Measurements from ENCODE around the gene FBXL15. TPM values are rescaled to one million over a fixed set of nuclear protein-coding genes. Genes with fewer than 3 reads are reported as not detected.

Gene FBXL15
- total and polyA plus RNA-seq, 2 experiments from 2014 or later: 17.7 to 23.1 TPM

DNA sequence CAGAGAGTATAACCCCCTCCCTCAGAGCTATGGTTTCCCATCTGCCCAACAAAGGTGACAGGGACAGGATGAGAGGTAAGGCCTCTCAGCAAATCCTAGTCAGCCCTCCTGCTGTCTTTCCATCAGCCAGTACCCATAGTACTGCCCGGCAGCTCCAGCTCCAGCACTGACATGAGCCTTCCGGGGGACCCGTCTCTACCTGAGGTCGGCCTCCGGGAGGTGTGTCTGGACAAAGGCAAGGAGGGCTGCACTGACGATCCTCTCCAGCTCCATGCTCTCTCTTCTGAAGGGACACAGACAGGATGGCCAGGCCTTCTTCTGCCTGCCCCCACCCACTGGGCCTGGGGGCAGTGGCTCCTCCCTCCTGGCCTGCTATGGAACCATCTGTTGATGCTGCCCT, 4.3 kb downstream of the FBXL15 start:
- no peak for DNase-seq
- TF ChIP-seq EZH2 (IDR thresholded peaks at IDR 0.05; ENCODE audit: insufficient read depth, poor library complexity, severe bottlenecking) (no peak), EZH2phosphoT487 (IDR thresholded peaks at IDR 0.05; ENCODE audit: insufficient read depth, low read depth) (no peak)
- Histone ChIP-seq H3K4me1 (ENCODE audit: insufficient read depth) (peaks cover 19% of the 10 kb centered on the region), H3K9ac (no peak overlapping the region), H3K27ac (no peak overlapping the region), H2AFZ (no peak overlapping the region), H3K79me2 (ENCODE audit: insufficient read depth) (peaks cover 6% of the 10 kb centered on the region; the same call in 1 of the 2 replicates), H3F3A (ENCODE audit: insufficient read depth) (peaks cover 18% of the 10 kb centered on the region), H4K20me1 (ENCODE audit: insufficient read depth) (no peaks in the 10 kb centered on the region), H3K27me3 (replicated peaks; ENCODE audit: insufficient read depth) (no peaks in the 10 kb centered on the region), H3K9me2 (ENCODE audit: insufficient read depth) (no peaks in the 10 kb centered on the region), H3K9me3 (ENCODE audit: low read depth) (no peaks in the 10 kb centered on the region), H3K4me2 (ENCODE audit: unreplicated experiment) (no peak overlapping the region), H3K4me3 (no peak overlapping the region), H3K36me3 (ENCODE audit: low read depth) (no peaks in the 10 kb centered on the region)
- WGBS, 2 experiments (ENCODE audit: low coverage in 1 of 2, low lambda C conversion rate in 2 of 2, missing lambda C conversion rate in 2 of 2): 80 to 83% methylated on average over 6 of the region's 6 CpGs
- in situ Hi-C loops (cut with MboI): no loop called here

GRCh38 chr10:102425444-102425843, 4.8 kb downstream of the FBXL15 start:
- in situ Hi-C loops (cut with MboI): no loop called here
- no peaks in the 10 kb centered on the region for H3K9me3 ChIP-seq (ENCODE audit: low read depth)
- TF ChIP-seq EZH2phosphoT487 (IDR thresholded peaks at IDR 0.05; ENCODE audit: insufficient read depth, low read depth): no peak

GRCh38 chr10:102426803-102427287, 6.2 kb downstream of the FBXL15 start:
- Histone ChIP-seq H3K4me1 (ENCODE audit: insufficient read depth) (peaks cover 23% of the 10 kb centered on the region; the same call in 1 of the 2 replicates), H3K36me3 (ENCODE audit: low read depth) (no peaks in the 10 kb centered on the region), H2AFZ (no peak overlapping the region), H3K9ac (no peak overlapping the region), H4K20me1 (ENCODE audit: insufficient read depth) (no peaks in the 10 kb centered on the region), H3K27ac (no peak overlapping the region), H3K4me2 (ENCODE audit: unreplicated experiment) (no peak overlapping the region), H3K9me2 (ENCODE audit: insufficient read depth) (no peaks in the 10 kb centered on the region), H3F3A (ENCODE audit: insufficient read depth) (peaks cover 12% of the 10 kb centered on the region; the same call in 1 of the 2 replicates), H3K27me3 (replicated peaks; ENCODE audit: insufficient read depth) (no peaks in the 10 kb centered on the region), H3K9me3 (ENCODE audit: low read depth) (no peaks in the 10 kb centered on the region), H3K4me3 (no peak overlapping the region), H3K79me2 (ENCODE audit: insufficient read depth) (peaks cover 24% of the 10 kb centered on the region)
- DNase-seq: peak; percentile 53
- WGBS, 2 experiments (ENCODE audit: low coverage in 1 of 2, low lambda C conversion rate in 2 of 2, missing lambda C conversion rate in 2 of 2): 62% methylated on average over 7 of the region's 7 CpGs
- no peak for TF ChIP-seq EZH2 (IDR thresholded peaks at IDR 0.05; ENCODE audit: insufficient read depth, poor library complexity, severe bottlenecking)
- no peak for TF ChIP-seq EZH2phosphoT487 (IDR thresholded peaks at IDR 0.05; ENCODE audit: insufficient read depth, low read depth)
- in situ Hi-C loops (cut with MboI): no loop called here

More at GRCh38 chr10:102425444-102425843, 4.8 kb downstream of the FBXL15 start:
- H3K27ac ChIP-seq: no peak overlapping the region
- H3K4me2 ChIP-seq (ENCODE audit: unreplicated experiment): no peak overlapping the region
- peaks cover 13% of the 10 kb centered on the region; the same call in 1 of the 2 replicates for H3F3A ChIP-seq (ENCODE audit: insufficient read depth)
- H4K20me1 ChIP-seq (ENCODE audit: insufficient read depth): no peaks in the 10 kb centered on the region
- DNase-seq: no peak
- peaks cover 10% of the 10 kb centered on the region; the same call in 1 of the 2 replicates for H3K79me2 ChIP-seq (ENCODE audit: insufficient read depth)
- H3K4me3 ChIP-seq: no peak overlapping the region
- no peaks in the 10 kb centered on the region for H3K9me2 ChIP-seq (ENCODE audit: insufficient read depth)
- no peaks in the 10 kb centered on the region for H3K27me3 ChIP-seq (replicated peaks; ENCODE audit: insufficient read depth)
- no peaks in the 10 kb centered on the region for H3K36me3 ChIP-seq (ENCODE audit: low read depth)
- WGBS, 2 experiments (ENCODE audit: low coverage in 1 of 2, low lambda C conversion rate in 2 of 2, missing lambda C conversion rate in 2 of 2): 83 to 100% methylated on average over 1 of the region's 1 CpG
- peaks cover 17% of the 10 kb centered on the region; the same call in 1 of the 2 replicates for H3K4me1 ChIP-seq (ENCODE audit: insufficient read depth)
- H2AFZ ChIP-seq: no peak overlapping the region
- H3K9ac ChIP-seq: no peak overlapping the region

- in situ Hi-C loops (cut with MboI): no loop called here
These were observed 8.8 kb downstream of the FBXL15 start for GRCh38 chr10:102429468-102429867.

More at GRCh38 chr10:102429468-102429867, 8.8 kb downstream of the FBXL15 start:
- no peak overlapping the region for H3K4me2 ChIP-seq (ENCODE audit: unreplicated experiment)
- DNase-seq: no peak
- WGBS, 2 experiments (ENCODE audit: low coverage in 1 of 2, low lambda C conversion rate in 2 of 2, missing lambda C conversion rate in 2 of 2): 91% methylated on average over 8 of the region's 8 CpGs
- no peaks in the 10 kb centered on the region for H3K9me3 ChIP-seq (ENCODE audit: low read depth)
- H3K9me2 ChIP-seq (ENCODE audit: insufficient read depth): no peaks in the 10 kb centered on the region
- H3K79me2 ChIP-seq (ENCODE audit: insufficient read depth): peaks cover 29% of the 10 kb centered on the region
- H3K4me1 ChIP-seq (ENCODE audit: insufficient read depth): peaks cover 18% of the 10 kb centered on the region
- no peaks in the 10 kb centered on the region for H3K36me3 ChIP-seq (ENCODE audit: low read depth)
- no peak overlapping the region for H3K9ac ChIP-seq
- no peaks in the 10 kb centered on the region for H3K27me3 ChIP-seq (replicated peaks; ENCODE audit: insufficient read depth)
- peaks cover 6% of the 10 kb centered on the region; the same call in 1 of the 2 replicates for H3F3A ChIP-seq (ENCODE audit: insufficient read depth)
- H3K4me3 ChIP-seq: no peak overlapping the region
- H3K27ac ChIP-seq: no peak overlapping the region
- no peaks in the 10 kb centered on the region for H4K20me1 ChIP-seq (ENCODE audit: insufficient read depth)
- no peak overlapping the region for H2AFZ ChIP-seq
- TF ChIP-seq EZH2 (IDR thresholded peaks at IDR 0.05; ENCODE audit: insufficient read depth, poor library complexity, severe bottlenecking) (no peak), EZH2phosphoT487 (IDR thresholded peaks at IDR 0.05; ENCODE audit: insufficient read depth, low read depth) (no peak)
